Breast epithelium (tissue), 3 donors: ENCODE results near the gene PUM2.

Source experiments
- POLR2A ChIP-seq: fragments of 450-650 bp; IDR thresholded peaks from one replicate; pipeline ENCODE4 v1.6.1; 2016; ENCODE audit warnings: antibody characterized with exemption, mild to moderate bottlenecking, moderate library complexity
- POLR2AphosphoS5 ChIP-seq, 3 donors: sonication (generic); formaldehyde crosslinking; IDR thresholded peaks; one replicate each; pipeline ENCODE4 v1.6.1; 2017; ENCODE audit warnings: antibody characterized with exemption in 3 of 3
- TF ChIP-seq, protein P1 (sequence below), 3 donors: fragments of 450-650 bp; IDR thresholded peaks; one replicate each; pipeline ENCODE4 v1.5.1; 2016 to 2017; ENCODE audit warnings: antibody characterized with exemption in 3 of 3, mild to moderate bottlenecking in 3 of 3, moderate library complexity in 3 of 3

DNA sequence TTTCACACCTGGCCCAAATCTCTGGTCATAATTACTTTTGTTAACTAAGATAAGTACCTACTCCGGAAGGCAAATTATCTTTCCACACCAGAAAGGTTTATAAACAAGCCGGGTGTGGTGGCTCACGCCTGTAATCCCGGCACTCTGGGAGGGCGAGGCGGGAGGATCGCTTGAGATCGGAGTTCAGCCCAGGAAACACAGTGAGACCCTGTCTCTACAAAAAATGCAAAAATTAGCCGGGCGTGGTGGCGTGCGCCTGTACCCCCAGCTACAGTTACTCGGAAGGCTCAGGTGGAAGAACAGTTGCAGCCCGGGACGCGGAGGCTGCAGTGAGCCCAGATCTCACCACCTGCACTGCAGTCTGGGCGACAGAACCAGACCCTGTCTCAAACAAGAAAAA lies 2.1 kb downstream of the PUM2 start:
- TF ChIP-seq, protein P1, sequence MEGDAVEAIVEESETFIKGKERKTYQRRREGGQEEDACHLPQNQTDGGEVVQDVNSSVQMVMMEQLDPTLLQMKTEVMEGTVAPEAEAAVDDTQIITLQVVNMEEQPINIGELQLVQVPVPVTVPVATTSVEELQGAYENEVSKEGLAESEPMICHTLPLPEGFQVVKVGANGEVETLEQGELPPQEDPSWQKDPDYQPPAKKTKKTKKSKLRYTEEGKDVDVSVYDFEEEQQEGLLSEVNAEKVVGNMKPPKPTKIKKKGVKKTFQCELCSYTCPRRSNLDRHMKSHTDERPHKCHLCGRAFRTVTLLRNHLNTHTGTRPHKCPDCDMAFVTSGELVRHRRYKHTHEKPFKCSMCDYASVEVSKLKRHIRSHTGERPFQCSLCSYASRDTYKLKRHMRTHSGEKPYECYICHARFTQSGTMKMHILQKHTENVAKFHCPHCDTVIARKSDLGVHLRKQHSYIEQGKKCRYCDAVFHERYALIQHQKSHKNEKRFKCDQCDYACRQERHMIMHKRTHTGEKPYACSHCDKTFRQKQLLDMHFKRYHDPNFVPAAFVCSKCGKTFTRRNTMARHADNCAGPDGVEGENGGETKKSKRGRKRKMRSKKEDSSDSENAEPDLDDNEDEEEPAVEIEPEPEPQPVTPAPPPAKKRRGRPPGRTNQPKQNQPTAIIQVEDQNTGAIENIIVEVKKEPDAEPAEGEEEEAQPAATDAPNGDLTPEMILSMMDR (IDR thresholded peaks at IDR 0.05) = no peak
- TF ChIP-seq POLR2A = no peak
- no peak for TF ChIP-seq POLR2AphosphoS5 (IDR thresholded peaks at IDR 0.05)
